B cell (primary cell): Measurements from ENCODE around the gene TMEM131. TPM values are rescaled to one million over a fixed set of nuclear protein-coding genes. Genes with fewer than 3 reads are reported as not detected.

Source experiments
- ATAC-seq: fragments of 200-7000 bp; cut with Tn5 transposase; one replicate; pipeline ENCODE4 v1.10.0; 2021; ENCODE audit warnings: low read depth, mild to moderate bottlenecking, moderate number of reproducible peaks, moderate library complexity
- CTCF ChIA-PET: fragments of 350-600 bp; sonication (Branson Sonifier 250); formaldehyde crosslinking; loops from one replicate; lab custom pipeline; 2021; ENCODE audit warnings: antibody characterized with exemption, inconsistent platforms; lab: Charles Lee
- POLR2A ChIA-PET: fragments of 350-600 bp; sonication (Branson Sonifier 250); formaldehyde crosslinking; loops from one replicate; lab custom pipeline; 2021; ENCODE audit warnings: antibody characterized with exemption; lab: Charles Lee
- DNase-seq: peaks from one replicate; pipeline ENCODE4 v3.0.0; 2013
- H2AFZ ChIP-seq: 2 replicates; pipeline ENCODE4 v1.6.1; 2012; ENCODE audit warnings: mild to moderate bottlenecking, low read depth, low read length; ENCODE audit not compliant: insufficient read depth, poor library complexity, severe bottlenecking
- H3K27ac ChIP-seq, 2 donors: 1 replicate in 1 of 2; 2 replicates in 1 of 2; pipeline ENCODE4 v1.5.1; 2012 to 2013; ENCODE audit warnings: low read length in 2 of 2, mild to moderate bottlenecking in 2 of 2, moderate library complexity in 1 of 2
- H3K27me3 ChIP-seq, 4 experiments: fragments of 200-600 bp in 1 of 4; sonication (generic) in 1 of 4; replicated peaks in 1 of 4; 1 replicate in 2 of 4; 2 replicates in 2 of 4; pipeline versions ENCODE4 v1.6.1 to v1.7.0; 2013 to 2016; ENCODE audit warnings: low read length in 3 of 4, mild to moderate bottlenecking in 2 of 4, mixed read lengths in 1 of 4, moderate library complexity in 1 of 4; ENCODE audit not compliant: insufficient read depth in 4 of 4, control insufficient read depth in 3 of 4; ENCODE audit errors: control extremely low read depth in 1 of 4
- H3K36me3 ChIP-seq, 2 experiments: replicated peaks in 1 of 2; 1 replicate in 1 of 2; 2 replicates in 1 of 2; pipeline versions ENCODE4 v1.6.1 to v1.7.1; 2013; ENCODE audit warnings: low read length in 1 of 2; ENCODE audit not compliant: insufficient read depth in 2 of 2, control insufficient read depth in 1 of 2; ENCODE audit errors: control extremely low read depth in 1 of 2, extremely low read depth in 1 of 2
- H3K4me1 ChIP-seq, 2 donors: fragments of 200-600 bp in 1 of 2; sonication (generic) in 1 of 2; 1 replicate in 1 of 2; 2 replicates in 1 of 2; pipeline versions ENCODE4 v1.5.1 to v1.6.1; 2013 to 2017; ENCODE audit warnings: low read length in 2 of 2; ENCODE audit not compliant: control insufficient read depth in 2 of 2, insufficient read depth in 2 of 2
- H3K4me2 ChIP-seq: replicated peaks from 2 replicates; pipeline ENCODE3; 2012; ENCODE audit warnings: mild to moderate bottlenecking, low read depth, low read length; ENCODE audit not compliant: poor library complexity, severe bottlenecking
- H3K4me3 ChIP-seq, 5 experiments: fragments of 200-600 bp in 1 of 5; sonication (generic) in 1 of 5; 1 replicate in 3 of 5; 2 replicates in 2 of 5; pipeline versions ENCODE4 v1.5.1 to v1.7.0; 2011 to 2016; ENCODE audit warnings: low read length in 4 of 5, mild to moderate bottlenecking in 4 of 5, low read depth in 2 of 5, control low read depth in 1 of 5, moderate library complexity in 1 of 5; ENCODE audit not compliant: insufficient read depth in 1 of 5; ENCODE audit errors: control extremely low read depth in 1 of 5, extremely low read depth in 1 of 5
- H3K79me2 ChIP-seq: fragments of 200-600 bp; sonication (generic); one replicate; pipeline ENCODE4 v1.6.0; 2016; ENCODE audit warnings: low read length; ENCODE audit not compliant: control insufficient read depth, insufficient read depth
- H3K9ac ChIP-seq: fragments of 200-600 bp; sonication (generic); 2 replicates; pipeline ENCODE4 v1.6.1; 2017; ENCODE audit warnings: mild to moderate bottlenecking, low read length, moderate library complexity
- H3K9me3 ChIP-seq, 3 donors: one replicate each; pipeline versions ENCODE4 v1.6.1 to v1.7.1; 2013; ENCODE audit warnings: low read length in 2 of 3; ENCODE audit not compliant: control insufficient read depth in 2 of 3, insufficient read depth in 1 of 3; ENCODE audit errors: control extremely low read depth in 1 of 3
- H4K20me1 ChIP-seq: 2 replicates; pipeline ENCODE4 v1.6.0; 2012; ENCODE audit warnings: mild to moderate bottlenecking, low read length; ENCODE audit not compliant: insufficient read depth, control insufficient read depth, poor library complexity, severe bottlenecking
- H3K27ac Mint-ChIP-seq: one replicate; pipeline ENCODE4 v1.8.0; 2021; ENCODE audit warnings: mixed read lengths
- H3K27me3 Mint-ChIP-seq: one replicate; pipeline ENCODE4 v1.8.0; 2021; ENCODE audit warnings: mixed read lengths
- H3K4me1 Mint-ChIP-seq: one replicate; pipeline ENCODE4 v1.8.0; 2021; ENCODE audit warnings: mixed read lengths
- H3K4me3 Mint-ChIP-seq: one replicate; pipeline ENCODE4 v1.8.0; 2021; ENCODE audit warnings: mixed read lengths
- H3K9me3 Mint-ChIP-seq: one replicate; pipeline ENCODE4 v1.8.0; 2022; ENCODE audit warnings: mixed read lengths; ENCODE audit not compliant: insufficient read depth
- EZH2 ChIP-seq: IDR thresholded peaks from 2 replicates; pipeline ENCODE4 v1.6.1; 2012; ENCODE audit warnings: borderline replicate concordance, low read depth, mild to moderate bottlenecking, moderate library complexity, low read length; ENCODE audit not compliant: insufficient read depth, poor library complexity, severe bottlenecking
- WGBS: methylation state at CpG from one replicate; pipeline ENCODE4 v1.1.5; 2013; ENCODE audit warnings: missing lambda C conversion rate; ENCODE audit not compliant: insufficient coverage; 5-methylcytosine and 5-hydroxymethylcytosine counted together
- intact Hi-C: fragments of 100-400 bp; cut with micrococcal nuclease; formaldehyde crosslinking; loops from one replicate; pipeline ENCODE4 v1.10.0; 2022
- polyA plus RNA-seq: library from polyadenylated mRNA; depleted of rRNA; stranded (reverse); fragments of >200 nt; gene quantifications from 2 replicates; pipeline ENCODE4 v1.2.3, GENCODE V29; 2012
- total RNA-seq, 2 donors: library from RNA; stranded (reverse); fragments of 120-200 nt in 1 of 2; gene quantifications; 1 replicate in 1 of 2; 2 replicates in 1 of 2; pipeline versions ENCODE4 v1.2.3 to v1.2.4, GENCODE V29; 2013 to 2022
- TF ChIP-seq, protein P1 (sequence below): fragments of 200-600 bp; IDR thresholded peaks from one replicate; pipeline ENCODE4 v1.8.0; 2022; ENCODE audit warnings: antibody characterized with exemption, mild to moderate bottlenecking

The TMEM131 gene
- total and polyA plus RNA-seq, 2 donors (not counting 1 experiment from before 2014, with no cell fraction given): 24.3 to 101 TPM

DNA sequence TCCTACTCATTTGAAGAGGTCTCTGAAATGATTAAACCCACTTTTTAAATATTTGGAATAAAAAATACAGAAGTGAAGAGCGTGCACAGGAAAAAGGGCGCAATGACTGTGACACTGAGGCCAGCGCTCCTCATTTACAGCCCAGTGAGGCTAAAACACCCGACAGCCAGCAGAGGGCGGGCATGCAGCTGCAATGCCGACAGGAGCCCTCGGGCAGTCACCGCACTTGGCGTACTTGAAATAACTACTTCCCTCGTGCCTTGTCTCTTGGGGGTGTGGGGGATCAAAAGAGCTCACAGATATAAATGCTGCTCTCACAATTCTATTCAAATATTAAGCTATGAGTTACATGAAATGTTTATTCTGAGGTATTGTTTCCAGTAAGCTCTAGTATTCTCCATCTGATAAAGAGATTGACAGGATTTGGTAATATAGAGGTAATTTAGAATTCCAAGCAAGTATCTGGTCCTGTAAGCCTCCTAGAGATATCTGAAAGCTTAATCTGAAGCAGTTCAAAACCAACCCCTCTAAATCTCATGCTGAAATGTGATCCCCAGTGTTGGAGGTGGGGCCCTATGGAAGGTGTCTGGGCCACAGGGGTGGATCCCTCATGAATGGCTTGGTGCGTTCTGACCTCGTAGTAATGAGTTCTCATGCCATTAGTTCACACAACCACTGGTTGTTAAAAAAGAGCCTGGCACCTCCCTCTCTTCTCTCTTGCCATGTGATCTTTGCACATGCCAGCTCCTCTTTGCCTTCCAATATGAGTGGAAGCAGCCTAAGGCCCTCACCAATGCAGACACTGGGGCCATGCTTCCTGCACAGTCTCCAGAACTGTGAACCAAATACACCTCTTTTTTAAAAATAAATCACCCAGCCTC, 188.8 kb downstream of the TMEM131 start:
- intact Hi-C loops: loop anchor here (1.0 to 5.0 kb wide), 6 partner anchors 188 to 462 kb away; partner anchors contain the start of genes TMEM131 and VWA3B
- ChIA-PET CTCF (interaction anchor here (0.6 to 4.1 kb wide), 59 partner anchors 9 to 587 kb away, joined by 3 to 57 read pairs (median 4); partner anchors contain the start of gene VWA3B), POLR2A (interaction anchor here (0.5 to 1.0 kb wide), 2 partner anchors 188 to 322 kb away, joined by 3 to 4 read pairs; no protein-coding TSS in a partner anchor)
- Histone ChIP-seq H4K20me1 (no peaks in the 10 kb centered on the region), H3K4me1 (peaks cover 4 to 7% of the 10 kb centered on the region in 2 donors), H3K9ac (no peak overlapping the region), H3K79me2 (no peaks in the 10 kb centered on the region), H3K4me3 (no peak overlapping the region), H3K27ac (peak overlapping the region in 1 of 2 donors; percentile 56), H3K36me3 (peaks cover 14 to 78% of the 10 kb centered on the region in 2 experiments), H3K9me3 (no peaks in the 10 kb centered on the region), H2AFZ (peak overlapping the region; percentile 30), H3K4me2 (no peak overlapping the region), H3K27me3 (no peaks in the 10 kb centered on the region)
- H3K9me3 Mint-ChIP-seq: no peaks in the 10 kb centered on the region
- no peak overlapping the region for H3K27ac Mint-ChIP-seq
- peak; percentile 97 for ATAC-seq
- WGBS: 34% methylated on average over 4 of the region's 12 CpGs
- DNase-seq: peak; percentile 86
- H3K4me1 Mint-ChIP-seq: no peaks in the 10 kb centered on the region
- H3K27me3 Mint-ChIP-seq: no peaks in the 10 kb centered on the region
- TF ChIP-seq, protein P1, sequence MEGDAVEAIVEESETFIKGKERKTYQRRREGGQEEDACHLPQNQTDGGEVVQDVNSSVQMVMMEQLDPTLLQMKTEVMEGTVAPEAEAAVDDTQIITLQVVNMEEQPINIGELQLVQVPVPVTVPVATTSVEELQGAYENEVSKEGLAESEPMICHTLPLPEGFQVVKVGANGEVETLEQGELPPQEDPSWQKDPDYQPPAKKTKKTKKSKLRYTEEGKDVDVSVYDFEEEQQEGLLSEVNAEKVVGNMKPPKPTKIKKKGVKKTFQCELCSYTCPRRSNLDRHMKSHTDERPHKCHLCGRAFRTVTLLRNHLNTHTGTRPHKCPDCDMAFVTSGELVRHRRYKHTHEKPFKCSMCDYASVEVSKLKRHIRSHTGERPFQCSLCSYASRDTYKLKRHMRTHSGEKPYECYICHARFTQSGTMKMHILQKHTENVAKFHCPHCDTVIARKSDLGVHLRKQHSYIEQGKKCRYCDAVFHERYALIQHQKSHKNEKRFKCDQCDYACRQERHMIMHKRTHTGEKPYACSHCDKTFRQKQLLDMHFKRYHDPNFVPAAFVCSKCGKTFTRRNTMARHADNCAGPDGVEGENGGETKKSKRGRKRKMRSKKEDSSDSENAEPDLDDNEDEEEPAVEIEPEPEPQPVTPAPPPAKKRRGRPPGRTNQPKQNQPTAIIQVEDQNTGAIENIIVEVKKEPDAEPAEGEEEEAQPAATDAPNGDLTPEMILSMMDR: peak; percentile 97
- TF ChIP-seq EZH2: no peak
- H3K4me3 Mint-ChIP-seq: no peak overlapping the region

DNA sequence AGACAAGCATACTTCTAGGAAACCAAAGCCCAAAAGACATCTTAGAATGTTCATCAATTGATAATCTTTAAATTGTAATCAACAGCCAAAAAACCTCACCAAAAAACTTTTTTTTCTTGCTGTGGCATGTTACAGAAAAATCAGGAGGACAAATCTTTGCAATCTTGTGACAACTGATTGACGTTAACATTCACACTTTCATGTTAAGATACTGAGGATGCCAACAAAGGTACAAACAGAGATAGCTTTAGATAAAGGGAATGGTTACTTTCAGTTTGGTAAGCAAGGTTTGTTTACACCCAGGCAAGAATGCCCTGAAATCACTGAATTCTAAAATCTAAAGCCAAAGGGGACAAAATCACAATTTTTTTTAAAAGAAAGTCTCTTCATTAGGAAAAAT, 190.0 kb downstream of the TMEM131 start:
- POLR2A ChIA-PET: no interaction called here
- no peaks in the 10 kb centered on the region for H3K9me3 Mint-ChIP-seq

More for the DNA sequence above, 190.0 kb downstream of the TMEM131 start:
- no peak for ATAC-seq
- Histone ChIP-seq H3K79me2 (no peaks in the 10 kb centered on the region), H3K9ac (no peak overlapping the region), H3K4me3 (no peak overlapping the region), H3K36me3 (peaks cover 17 to 78% of the 10 kb centered on the region in 2 experiments), H3K27me3 (no peaks in the 10 kb centered on the region), H3K4me1 (peaks cover 4 to 7% of the 10 kb centered on the region in 2 donors), H4K20me1 (no peaks in the 10 kb centered on the region), H3K4me2 (no peak overlapping the region), H3K27ac (no peak overlapping the region), H3K9me3 (no peaks in the 10 kb centered on the region), H2AFZ (no peak overlapping the region)
- CTCF ChIA-PET: interaction anchor here (1.1 to 4.1 kb wide), 12 partner anchors 20 to 579 kb away, joined by 3 to 57 read pairs (median 8); no protein-coding TSS in a partner anchor
- Mint-ChIP-seq H3K4me1 (no peaks in the 10 kb centered on the region), H3K27me3 (no peaks in the 10 kb centered on the region), H3K27ac (no peak overlapping the region), H3K4me3 (no peak overlapping the region)
- no peak for TF ChIP-seq EZH2
- TF ChIP-seq, protein P1: no peak
- no peak for DNase-seq
- intact Hi-C loops: loop anchor here (1.0 to 5.0 kb wide), 5 partner anchors 207 to 464 kb away; partner anchors contain the start of gene VWA3B
- WGBS: no CpG with 5 or more reads among the region's 1 CpG
